ENCODE measurements around the gene CYSLTR2. TPM values are rescaled to one million over a fixed set of nuclear protein-coding genes. Genes with fewer than 3 reads are reported as not detected.

The CYSLTR2 gene
- total RNA-seq, 1 donor from 2014 or later = 7.6 TPM

- intact Hi-C loops (cut with micrococcal nuclease) = no loop called here
- TF ChIP-seq CTCF (IDR thresholded peaks at IDR 0.05; ENCODE audit: borderline replicate concordance) = no peak
- no peaks in the 10 kb centered on the region for H3K9me3 ChIP-seq (replicated peaks)
- no peak for DNase-seq
- H3K4me1 ChIP-seq = no peaks in the 10 kb centered on the region
- H3K4me3 ChIP-seq = peak overlapping the region; percentile 15
- H3K27me3 ChIP-seq (ENCODE audit: low read depth) = peaks cover 3% of the 10 kb centered on the region
- H3K36me3 ChIP-seq = no peaks in the 10 kb centered on the region
- peak overlapping the region; percentile 47 for H3K27ac ChIP-seq (replicated peaks)
These were observed 26.4 kb downstream of the CYSLTR2 start for GRCh38 chr13:48679941-48680680.

GRCh38 chr13:48680756-48681392, 27.1 kb downstream of the CYSLTR2 start:
- no peaks in the 10 kb centered on the region for H3K27me3 ChIP-seq (ENCODE audit: low read depth)
- H3K4me3 ChIP-seq = peak overlapping the region; percentile 15
- H3K36me3 ChIP-seq = no peaks in the 10 kb centered on the region
- peak overlapping the region; percentile 47 for H3K27ac ChIP-seq (replicated peaks)
- DNase-seq = no peak
- no peak for TF ChIP-seq CTCF (IDR thresholded peaks at IDR 0.05; ENCODE audit: borderline replicate concordance)
- intact Hi-C loops (cut with micrococcal nuclease) = no loop called here
- no peaks in the 10 kb centered on the region for H3K4me1 ChIP-seq
- no peaks in the 10 kb centered on the region for H3K9me3 ChIP-seq (replicated peaks)

- Histone ChIP-seq H3K27me3 (ENCODE audit: low read depth) (no peaks in the 10 kb centered on the region), H3K9me3 (replicated peaks) (no peaks in the 10 kb centered on the region), H3K4me3 (no peak overlapping the region), H3K4me1 (peaks cover 4% of the 10 kb centered on the region), H3K27ac (replicated peaks) (peak overlapping the region; percentile 47), H3K36me3 (no peaks in the 10 kb centered on the region)
- intact Hi-C loops (cut with micrococcal nuclease) = no loop called here
- TF ChIP-seq CTCF (IDR thresholded peaks at IDR 0.05; ENCODE audit: borderline replicate concordance) = no peak
- no peak for DNase-seq
These were observed 28.2 kb downstream of the CYSLTR2 start for GRCh38 chr13:48681905-48682304.

GRCh38 chr13:48682436-48682835, 28.7 kb downstream of the CYSLTR2 start:
- TF ChIP-seq CTCF (IDR thresholded peaks at IDR 0.05; ENCODE audit: borderline replicate concordance) = no peak
- Histone ChIP-seq H3K4me3 (no peak overlapping the region), H3K27ac (replicated peaks) (peak overlapping the region; percentile 47), H3K4me1 (peaks cover 6% of the 10 kb centered on the region), H3K36me3 (no peaks in the 10 kb centered on the region), H3K27me3 (ENCODE audit: low read depth) (no peaks in the 10 kb centered on the region), H3K9me3 (replicated peaks) (no peaks in the 10 kb centered on the region)
- intact Hi-C loops (cut with micrococcal nuclease) = no loop called here
- no peak for DNase-seq

GRCh38 chr13:48686636-48687210, 33.0 kb downstream of the CYSLTR2 start:
- Histone ChIP-seq H3K9me3 (replicated peaks) (peaks cover 17% of the 10 kb centered on the region), H3K27ac (replicated peaks) (peak overlapping the region; percentile 14), H3K36me3 (no peaks in the 10 kb centered on the region), H3K4me1 (peaks cover 6% of the 10 kb centered on the region), H3K4me3 (no peak overlapping the region), H3K27me3 (ENCODE audit: low read depth) (no peaks in the 10 kb centered on the region)
- no peak for TF ChIP-seq CTCF (IDR thresholded peaks at IDR 0.05; ENCODE audit: borderline replicate concordance)
- DNase-seq = no peak
- intact Hi-C loops (cut with micrococcal nuclease) = no loop called here

Measured in left ventricle myocardium inferior (tissue), 1 donor.